Measurements from ENCODE around the gene COMMD2.

Gene COMMD2

GRCh38 chr3:149702691-149703441, 49.4 kb downstream of the COMMD2 start:
- no peak for DNase-seq (ENCODE audit: low read depth, low spot score)

- no peak for DNase-seq (ENCODE audit: low read depth, low spot score)
Observed at GRCh38 chr3:149701977-149702350, 50.3 kb downstream of the COMMD2 start.

- DNase-seq (ENCODE audit: low read depth, low spot score), result no peak
Observed at GRCh38 chr3:149701206-149701976, 50.9 kb downstream of the COMMD2 start.
